Neuronal stem cell (in vitro differentiated cells): ENCODE results near the gene MKNK2.

Experiments
- DNase-seq: peaks from one replicate; pipeline ENCODE4 v3.0.0-alpha.2; 2013; ENCODE audit warnings: low spot score
- H2AFZ ChIP-seq: one replicate; pipeline ENCODE4 v1.6.1; 2013; ENCODE audit warnings: mild to moderate bottlenecking, low read length, inconsistent platforms
- H2AK5ac ChIP-seq: 2 replicates; pipeline ENCODE4 v1.6.1; 2013; ENCODE audit warnings: low read depth, mild to moderate bottlenecking, inconsistent platforms, low read length, moderate library complexity, mixed read lengths
- H2BK120ac ChIP-seq: 2 replicates; pipeline ENCODE4 v1.6.1; 2013; ENCODE audit warnings: low read depth, mild to moderate bottlenecking, inconsistent platforms, low read length, moderate library complexity, mixed read lengths
- H2BK12ac ChIP-seq: one replicate; pipeline ENCODE4 v1.6.1; 2013; ENCODE audit warnings: low read length, inconsistent platforms
- H2BK15ac ChIP-seq: 2 replicates; pipeline ENCODE4 v1.6.1; 2013; ENCODE audit warnings: mild to moderate bottlenecking, low read length, inconsistent platforms, mixed read lengths
- H2BK5ac ChIP-seq: one replicate; pipeline ENCODE4 v1.6.1; 2013; ENCODE audit warnings: inconsistent platforms, mild to moderate bottlenecking, low read length, moderate library complexity
- H3K14ac ChIP-seq: one replicate; pipeline ENCODE4 v1.6.1; 2013; ENCODE audit warnings: low read length, inconsistent platforms
- H3K18ac ChIP-seq: 2 replicates; pipeline ENCODE4 v1.6.1; 2013; ENCODE audit warnings: low read length, inconsistent platforms
- H3K23ac ChIP-seq: 2 replicates; pipeline ENCODE4 v1.6.1; 2013; ENCODE audit warnings: low read depth, mild to moderate bottlenecking, mixed read lengths, low read length, inconsistent platforms; ENCODE audit not compliant: poor library complexity
- H3K27ac ChIP-seq: replicated peaks from 3 replicates; pipeline ENCODE4 v1.5.1; 2013; ENCODE audit warnings: low read length, inconsistent platforms
- H3K27me3 ChIP-seq, 3 experiments: 2 replicates each; pipeline ENCODE4 v1.6.1; 2013; ENCODE audit warnings: low read length in 3 of 3, mild to moderate bottlenecking in 2 of 3, inconsistent platforms in 1 of 3, low read depth in 1 of 3, mixed read lengths in 1 of 3, moderate library complexity in 1 of 3; ENCODE audit not compliant: control insufficient read depth in 3 of 3, insufficient read depth in 3 of 3
- H3K36me3 ChIP-seq, 2 donors: replicated peaks in 1 of 2; 2 replicates each; pipeline ENCODE4 v1.6.1; 2013; ENCODE audit warnings: low read length in 2 of 2; ENCODE audit not compliant: control insufficient read depth in 2 of 2, insufficient read depth in 2 of 2
- H3K4ac ChIP-seq: 2 replicates; pipeline ENCODE4 v1.6.1; 2013; ENCODE audit warnings: inconsistent platforms, mild to moderate bottlenecking, low read length, moderate library complexity
- H3K4me1 ChIP-seq, 2 donors: 1 replicate in 1 of 2; 2 replicates in 1 of 2; pipeline ENCODE4 v1.6.1; 2013; ENCODE audit warnings: low read length in 2 of 2, low read depth in 1 of 2; ENCODE audit not compliant: control insufficient read depth in 2 of 2, insufficient read depth in 1 of 2
- H3K4me2 ChIP-seq: one replicate; pipeline ENCODE4 v1.6.1; 2013; ENCODE audit warnings: mild to moderate bottlenecking, low read length, inconsistent platforms; ENCODE audit not compliant: insufficient read depth, poor library complexity, severe bottlenecking
- H3K4me3 ChIP-seq, 2 donors: 2 replicates each; pipeline ENCODE4 v1.5.1; 2013; ENCODE audit warnings: low read length in 2 of 2, mild to moderate bottlenecking in 2 of 2, inconsistent platforms in 1 of 2, moderate library complexity in 1 of 2
- H3K79me1 ChIP-seq: one replicate; pipeline ENCODE4 v1.6.1; 2013; ENCODE audit warnings: low read depth, mild to moderate bottlenecking, inconsistent platforms, low read length, moderate library complexity
- H3K9ac ChIP-seq: one replicate; pipeline ENCODE4 v1.6.1; 2013; ENCODE audit warnings: mild to moderate bottlenecking, low read depth, low read length, inconsistent platforms; ENCODE audit not compliant: poor library complexity
- H3K9me3 ChIP-seq, 2 donors: replicated peaks in 1 of 2; 2 replicates each; pipeline versions ENCODE3 to v1.6.1; 2013; ENCODE audit warnings: low read length in 2 of 2, mild to moderate bottlenecking in 2 of 2, inconsistent platforms in 1 of 2, low read depth in 1 of 2, mixed read lengths in 1 of 2, moderate library complexity in 1 of 2; ENCODE audit not compliant: control insufficient read depth in 2 of 2, insufficient read depth in 1 of 2
- H4K8ac ChIP-seq: one replicate; pipeline ENCODE4 v1.6.1; 2013; ENCODE audit warnings: low read depth, mild to moderate bottlenecking, inconsistent platforms, low read length, moderate library complexity
- H4K91ac ChIP-seq: one replicate; pipeline ENCODE4 v1.6.1; 2013; ENCODE audit warnings: low read length, low read depth, mild to moderate bottlenecking, inconsistent platforms; ENCODE audit not compliant: poor library complexity
- WGBS, 2 donors: extraction: QIAGEN DNeasy Blood & Tissue Kit; methylation state at CpG; one replicate each; pipeline ENCODE4 v1.1.7; 2013; ENCODE audit warnings: missing lambda C conversion rate in 2 of 2, mixed read lengths in 1 of 2; ENCODE audit not compliant: insufficient read length in 2 of 2, insufficient replicate concordance in 1 of 2; ENCODE audit errors: extremely low coverage in 2 of 2; 5-methylcytosine and 5-hydroxymethylcytosine counted together

The MKNK2 gene

GRCh38 chr19:2064788-2065524, 13.9 kb upstream of the MKNK2 start:
- Histone ChIP-seq H3K9ac (peak overlapping the region; percentile 78), H3K4ac (no peak overlapping the region), H3K14ac (peak overlapping the region; percentile 63), H3K27ac (peak overlapping the region; percentile 3), H3K23ac (peak overlapping the region; percentile 58), H3K18ac (peak overlapping the region; percentile 59), H3K36me3 (peaks cover 0 to 2% of the 10 kb centered on the region in 2 donors), H2AFZ (peak overlapping the region; percentile 67), H2BK120ac (no peak overlapping the region), H2BK5ac (no peak overlapping the region), H3K4me3 (no peak overlapping the region), H3K27me3 (no peaks in the 10 kb centered on the region), H2BK15ac (peak overlapping the region; percentile 59), H3K79me1 (no peaks in the 10 kb centered on the region), H2BK12ac (peak overlapping the region; percentile 17), H4K91ac (no peak overlapping the region), H3K4me1 (peaks cover 16 to 17% of the 10 kb centered on the region in 2 donors), H4K8ac (no peak overlapping the region), H3K9me3 (no peaks in the 10 kb centered on the region), H3K4me2 (no peak overlapping the region), H2AK5ac (peak overlapping the region; percentile 64)
- DNase-seq, result no peak
- WGBS, 2 donors, result no CpG with 5 or more reads among the region's 38 CpGs

- no peak overlapping the region for H2BK12ac ChIP-seq
- H3K9ac ChIP-seq, result no peak overlapping the region
- no peak overlapping the region for H3K4me2 ChIP-seq
- H2BK120ac ChIP-seq, result no peak overlapping the region
- peak overlapping the region; percentile 59 for H2BK15ac ChIP-seq
- no peak overlapping the region for H4K91ac ChIP-seq
- no peaks in the 10 kb centered on the region for H3K36me3 ChIP-seq
- no peak overlapping the region for H3K23ac ChIP-seq
- H3K27me3 ChIP-seq, result no peaks in the 10 kb centered on the region
- H2BK5ac ChIP-seq, result peak overlapping the region; percentile 42
- H3K79me1 ChIP-seq, result peaks cover 4% of the 10 kb centered on the region
- peak overlapping the region; percentile 67 for H2AFZ ChIP-seq
- H2AK5ac ChIP-seq, result peak overlapping the region; percentile 53
- peaks cover 20 to 23% of the 10 kb centered on the region in 2 donors for H3K4me1 ChIP-seq
- no peak overlapping the region for H4K8ac ChIP-seq
- H3K4me3 ChIP-seq, result no peak overlapping the region
- no peak overlapping the region for H3K27ac ChIP-seq
- no CpG with 5 or more reads among the region's 13 CpGs for WGBS, 2 donors
- peak overlapping the region; percentile 63 for H3K14ac ChIP-seq
- peak overlapping the region; percentile 72 for H3K18ac ChIP-seq
- DNase-seq, result no peak
- no peaks in the 10 kb centered on the region for H3K9me3 ChIP-seq
- H3K4ac ChIP-seq, result no peak overlapping the region
Observed at GRCh38 chr19:2064395-2064787, 13.3 kb upstream of the MKNK2 start.

GRCh38 chr19:2063824-2064223, 12.8 kb upstream of the MKNK2 start:
- Histone ChIP-seq H3K4me3 (no peak overlapping the region), H3K14ac (no peak overlapping the region), H3K18ac (no peak overlapping the region), H2BK12ac (no peak overlapping the region), H2BK120ac (no peak overlapping the region), H3K23ac (no peak overlapping the region), H3K27me3 (no peaks in the 10 kb centered on the region), H4K8ac (no peak overlapping the region), H2AK5ac (no peak overlapping the region), H4K91ac (no peak overlapping the region), H2BK5ac (no peak overlapping the region), H2AFZ (no peak overlapping the region), H3K36me3 (no peaks in the 10 kb centered on the region), H3K9ac (no peak overlapping the region), H3K4me1 (peaks cover 22 to 29% of the 10 kb centered on the region in 2 donors), H3K4ac (no peak overlapping the region), H3K9me3 (no peaks in the 10 kb centered on the region), H3K27ac (no peak overlapping the region), H3K4me2 (no peak overlapping the region), H2BK15ac (no peak overlapping the region), H3K79me1 (peaks cover 4% of the 10 kb centered on the region)
- no peak for DNase-seq
- WGBS, 2 donors, result no CpG with 5 or more reads among the region's 8 CpGs

GRCh38 chr19:2062770-2063169, 11.7 kb upstream of the MKNK2 start:
- WGBS, 2 donors, result no CpG with 5 or more reads among the region's 9 CpGs
- H2BK120ac ChIP-seq, result no peak overlapping the region

More at GRCh38 chr19:2062770-2063169, 11.7 kb upstream of the MKNK2 start:
- Histone ChIP-seq H2AK5ac (peak overlapping the region; percentile 98), H3K4me1 (peaks cover 23 to 30% of the 10 kb centered on the region in 2 donors), H2BK12ac (no peak overlapping the region), H3K9ac (peak overlapping the region; percentile 72), H2AFZ (no peak overlapping the region), H3K4ac (no peak overlapping the region), H2BK15ac (peak overlapping the region; percentile 9), H3K14ac (no peak overlapping the region), H2BK5ac (peak overlapping the region; percentile 99), H3K4me2 (no peak overlapping the region), H3K23ac (no peak overlapping the region), H3K27me3 (no peaks in the 10 kb centered on the region), H3K18ac (no peak overlapping the region), H3K36me3 (no peaks in the 10 kb centered on the region), H3K9me3 (no peaks in the 10 kb centered on the region), H3K4me3 (peak overlapping the region in 1 of 2 donors; percentile 10), H4K8ac (no peak overlapping the region), H4K91ac (no peak overlapping the region), H3K27ac (no peak overlapping the region), H3K79me1 (peaks cover 5% of the 10 kb centered on the region)
- no peak for DNase-seq
